Gastroesophageal sphincter (tissue), 3 donors: Measurements from ENCODE around the gene EWSR1.

Experiments
- CTCF ChIP-seq, 4 experiments: fragments of 200-600 bp in 2 of 4; fragments of 450-650 bp in 2 of 4; sonication (generic) in 1 of 4; IDR thresholded peaks; one replicate each; pipeline ENCODE4 v1.5.1; 2017 to 2019; ENCODE audit warnings: antibody characterized with exemption in 4 of 4, mild to moderate bottlenecking in 2 of 4, moderate library complexity in 2 of 4
- POLR2A ChIP-seq, 2 donors: fragments of 450-650 bp; IDR thresholded peaks; one replicate each; pipeline ENCODE4 v1.6.1; 2017; ENCODE audit warnings: antibody characterized with exemption in 2 of 2, mild to moderate bottlenecking in 2 of 2, moderate library complexity in 1 of 2

DNA sequence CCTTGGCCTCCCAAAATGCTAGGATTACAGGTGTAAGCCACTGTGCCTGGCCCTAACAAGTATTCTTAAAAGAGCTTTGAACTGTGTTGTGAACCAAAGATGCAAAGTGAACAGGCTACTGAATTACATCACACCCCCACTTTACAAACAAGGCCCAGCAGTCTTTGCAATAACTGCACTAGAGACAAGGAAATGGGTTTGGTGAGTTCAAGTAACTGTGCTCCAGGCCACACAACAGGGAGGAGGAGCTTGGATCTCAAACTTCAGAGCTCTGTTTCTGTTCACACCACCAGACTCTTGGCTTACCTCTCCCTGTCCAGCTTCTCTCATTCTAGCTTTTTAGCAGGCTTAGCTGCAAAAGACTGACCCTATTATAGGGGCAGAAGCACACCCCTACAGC is 77.9 kb downstream of the EWSR1 start:
- TF ChIP-seq CTCF (IDR thresholded peaks at IDR 0.05) (no peak), POLR2A (IDR thresholded peaks at IDR 0.05) (no peak)
